ENCODE measurements around the gene NISCH.

Gene NISCH

GRCh38 chr3:52521488-52521824 is 66.1 kb downstream of the NISCH start:
- DNase-seq (ENCODE audit: low read depth): no peak
- TF ChIP-seq, protein P1, sequence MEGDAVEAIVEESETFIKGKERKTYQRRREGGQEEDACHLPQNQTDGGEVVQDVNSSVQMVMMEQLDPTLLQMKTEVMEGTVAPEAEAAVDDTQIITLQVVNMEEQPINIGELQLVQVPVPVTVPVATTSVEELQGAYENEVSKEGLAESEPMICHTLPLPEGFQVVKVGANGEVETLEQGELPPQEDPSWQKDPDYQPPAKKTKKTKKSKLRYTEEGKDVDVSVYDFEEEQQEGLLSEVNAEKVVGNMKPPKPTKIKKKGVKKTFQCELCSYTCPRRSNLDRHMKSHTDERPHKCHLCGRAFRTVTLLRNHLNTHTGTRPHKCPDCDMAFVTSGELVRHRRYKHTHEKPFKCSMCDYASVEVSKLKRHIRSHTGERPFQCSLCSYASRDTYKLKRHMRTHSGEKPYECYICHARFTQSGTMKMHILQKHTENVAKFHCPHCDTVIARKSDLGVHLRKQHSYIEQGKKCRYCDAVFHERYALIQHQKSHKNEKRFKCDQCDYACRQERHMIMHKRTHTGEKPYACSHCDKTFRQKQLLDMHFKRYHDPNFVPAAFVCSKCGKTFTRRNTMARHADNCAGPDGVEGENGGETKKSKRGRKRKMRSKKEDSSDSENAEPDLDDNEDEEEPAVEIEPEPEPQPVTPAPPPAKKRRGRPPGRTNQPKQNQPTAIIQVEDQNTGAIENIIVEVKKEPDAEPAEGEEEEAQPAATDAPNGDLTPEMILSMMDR (IDR thresholded peaks at IDR 0.05; ENCODE audit: control insufficient read depth, insufficient read depth, low read depth, low read length, missing control alignments): no peak
- H3K4me3 ChIP-seq (ENCODE audit: control insufficient read depth, low read depth, low read length): no peak overlapping the region

DNA sequence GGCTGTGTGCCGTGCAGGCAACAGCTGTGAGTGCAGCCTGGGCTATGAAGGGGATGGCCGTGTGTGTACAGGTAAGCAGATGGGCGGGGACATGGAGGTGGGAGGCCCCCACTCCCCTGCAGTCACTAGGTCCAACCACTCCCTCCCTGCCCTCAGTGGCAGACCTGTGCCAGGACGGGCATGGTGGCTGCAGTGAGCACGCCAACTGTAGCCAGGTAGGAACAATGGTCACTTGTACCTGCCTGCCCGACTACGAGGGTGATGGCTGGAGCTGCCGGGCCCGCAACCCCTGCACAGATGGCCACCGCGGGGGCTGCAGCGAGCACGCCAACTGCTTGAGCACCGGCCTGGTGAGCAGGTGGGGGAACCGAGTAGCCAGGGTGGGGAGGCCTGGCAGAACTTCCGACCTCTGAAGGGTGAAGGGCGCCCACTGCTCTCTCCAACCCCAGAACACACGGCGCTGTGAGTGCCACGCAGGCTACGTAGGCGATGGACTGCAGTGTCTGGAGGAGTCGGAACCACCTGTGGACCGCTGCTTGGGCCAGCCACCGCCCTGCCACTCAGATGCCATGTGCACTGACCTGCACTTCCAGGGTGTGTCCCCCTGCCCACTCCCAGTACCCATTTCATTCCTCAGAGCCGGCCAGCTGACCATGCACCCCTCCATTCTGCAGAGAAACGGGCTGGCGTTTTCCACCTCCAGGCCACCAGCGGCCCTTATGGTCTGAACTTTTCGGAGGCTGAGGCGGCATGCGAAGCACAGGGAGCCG is 66.7 kb downstream of the NISCH start:
- no peak for DNase-seq (ENCODE audit: low read depth)
- H3K4me3 ChIP-seq (ENCODE audit: control insufficient read depth, low read depth, low read length): no peak overlapping the region
- TF ChIP-seq, protein P1 (IDR thresholded peaks at IDR 0.05; ENCODE audit: control insufficient read depth, insufficient read depth, low read depth, low read length, missing control alignments): no peak

DNA sequence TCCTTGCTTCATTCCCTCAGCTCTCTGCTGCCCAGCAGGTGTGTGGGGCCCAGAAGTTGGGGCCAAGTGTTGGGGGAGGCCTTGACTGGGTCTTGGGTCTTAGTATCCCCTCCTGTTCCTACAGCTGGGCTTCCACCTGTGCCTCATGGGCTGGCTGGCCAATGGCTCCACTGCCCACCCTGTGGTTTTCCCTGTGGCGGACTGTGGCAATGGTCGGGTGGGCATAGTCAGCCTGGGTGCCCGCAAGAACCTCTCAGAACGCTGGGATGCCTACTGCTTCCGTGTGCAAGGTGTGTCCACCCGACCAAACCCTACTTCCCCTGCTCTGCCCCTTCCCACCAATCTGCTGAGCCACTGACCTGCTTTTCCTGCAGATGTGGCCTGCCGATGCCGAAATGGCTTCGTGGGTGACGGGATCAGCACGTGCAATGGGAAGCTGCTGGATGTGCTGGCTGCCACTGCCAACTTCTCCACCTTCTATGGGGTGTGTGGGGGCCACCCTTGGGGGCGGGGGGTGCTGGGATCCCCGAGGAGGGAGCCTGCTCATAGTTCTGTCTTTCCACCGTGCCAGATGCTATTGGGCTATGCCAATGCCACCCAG is 67.3 kb downstream of the NISCH start:
- no peak overlapping the region for H3K4me3 ChIP-seq (ENCODE audit: control insufficient read depth, low read depth, low read length)
- TF ChIP-seq, protein P1 (IDR thresholded peaks at IDR 0.05; ENCODE audit: control insufficient read depth, insufficient read depth, low read depth, low read length, missing control alignments): no peak
- no peak for DNase-seq (ENCODE audit: low read depth)

- TF ChIP-seq, protein P1 (IDR thresholded peaks at IDR 0.05; ENCODE audit: control insufficient read depth, insufficient read depth, low read depth, low read length, missing control alignments): no peak
- no peak overlapping the region for H3K4me3 ChIP-seq (ENCODE audit: control insufficient read depth, low read depth, low read length)
- no peak for DNase-seq (ENCODE audit: low read depth)
Measured at GRCh38 chr3:52523386-52524257, 68.2 kb downstream of the NISCH start.

GRCh38 chr3:52524258-52524751 is 68.9 kb downstream of the NISCH start:
- no peak overlapping the region for H3K4me3 ChIP-seq (ENCODE audit: control insufficient read depth, low read depth, low read length)
- TF ChIP-seq, protein P1 (IDR thresholded peaks at IDR 0.05; ENCODE audit: control insufficient read depth, insufficient read depth, low read depth, low read length, missing control alignments): no peak
- no peak for DNase-seq (ENCODE audit: low read depth)

Data from AG09309 (cell line).